KOPT-K1 (cell line): ENCODE results near the gene ZNF385B.

Experiments used
- H3K27ac ChIP-seq: fragments of 200-600 bp; sonication (generic); 2 replicates; pipeline ENCODE4 v1.5.1; 2016; ENCODE audit warnings: antibody characterized with exemption, mild to moderate bottlenecking, low read depth, low read length; ENCODE audit not compliant: poor library complexity, severe bottlenecking
- H3K36me3 ChIP-seq: fragments of 200-600 bp; sonication (generic); 2 replicates; pipeline ENCODE4 v1.5.1; 2017; ENCODE audit warnings: antibody characterized with exemption, mild to moderate bottlenecking, low read length, moderate library complexity; ENCODE audit not compliant: insufficient read depth
- H3K9me3 ChIP-seq: fragments of 200-600 bp; sonication (generic); 2 replicates; pipeline ENCODE4 v1.5.1; 2017; ENCODE audit warnings: antibody characterized with exemption, low read length, mild to moderate bottlenecking; ENCODE audit not compliant: insufficient read depth, poor library complexity, severe bottlenecking

The ZNF385B gene

GRCh38 chr2:179875864-179876263 is 14.5 kb upstream of the ZNF385B start:
- Histone ChIP-seq H3K9me3 (no peaks in the 10 kb centered on the region), H3K27ac (no peak overlapping the region), H3K36me3 (no peaks in the 10 kb centered on the region)

GRCh38 chr2:179862898-179863458 is 1.6 kb upstream of the ZNF385B start:
- Histone ChIP-seq H3K36me3 (no peaks in the 10 kb centered on the region), H3K27ac (no peak overlapping the region)

GRCh38 chr2:179861027-179861415 is 391 bp downstream of the ZNF385B start:
- Histone ChIP-seq H3K36me3 (no peaks in the 10 kb centered on the region), H3K27ac (no peak overlapping the region), H3K9me3 (no peaks in the 10 kb centered on the region)

More at GRCh38 chr2:179862898-179863458, 1.6 kb upstream of the ZNF385B start:
- no peaks in the 10 kb centered on the region for H3K9me3 ChIP-seq

- no peaks in the 10 kb centered on the region for H3K9me3 ChIP-seq
- H3K36me3 ChIP-seq, result no peaks in the 10 kb centered on the region
- no peak overlapping the region for H3K27ac ChIP-seq
These were observed 971 bp downstream of the ZNF385B start for GRCh38 chr2:179860255-179861026.

- H3K9me3 ChIP-seq, result no peaks in the 10 kb centered on the region
- no peaks in the 10 kb centered on the region for H3K36me3 ChIP-seq
- H3K27ac ChIP-seq, result no peak overlapping the region
These were observed 1.9 kb downstream of the ZNF385B start for GRCh38 chr2:179859523-179859922.

- H3K27ac ChIP-seq, result no peak overlapping the region
- H3K36me3 ChIP-seq, result no peaks in the 10 kb centered on the region
- H3K9me3 ChIP-seq, result no peaks in the 10 kb centered on the region
These were observed 4.2 kb downstream of the ZNF385B start for GRCh38 chr2:179857236-179857635.

GRCh38 chr2:179856205-179856604 is 5.2 kb downstream of the ZNF385B start:
- H3K9me3 ChIP-seq, result no peaks in the 10 kb centered on the region
- H3K27ac ChIP-seq, result no peak overlapping the region
- no peaks in the 10 kb centered on the region for H3K36me3 ChIP-seq

GRCh38 chr2:179855673-179856072 is 5.7 kb downstream of the ZNF385B start:
- H3K27ac ChIP-seq, result no peak overlapping the region
- no peaks in the 10 kb centered on the region for H3K9me3 ChIP-seq
- H3K36me3 ChIP-seq, result no peaks in the 10 kb centered on the region

GRCh38 chr2:179854891-179855290 is 6.5 kb downstream of the ZNF385B start:
- Histone ChIP-seq H3K27ac (no peak overlapping the region), H3K36me3 (no peaks in the 10 kb centered on the region), H3K9me3 (no peaks in the 10 kb centered on the region)

- H3K27ac ChIP-seq, result no peak overlapping the region
- no peaks in the 10 kb centered on the region for H3K9me3 ChIP-seq
- H3K36me3 ChIP-seq, result no peaks in the 10 kb centered on the region
These were observed 8.3 kb downstream of the ZNF385B start for GRCh38 chr2:179853108-179853507.

- Histone ChIP-seq H3K9me3 (no peaks in the 10 kb centered on the region), H3K36me3 (no peaks in the 10 kb centered on the region), H3K27ac (no peak overlapping the region)
These were observed 11.2 kb downstream of the ZNF385B start for GRCh38 chr2:179850188-179850587.

- Histone ChIP-seq H3K9me3 (no peaks in the 10 kb centered on the region), H3K27ac (no peak overlapping the region), H3K36me3 (no peaks in the 10 kb centered on the region)
These were observed 11.7 kb downstream of the ZNF385B start for GRCh38 chr2:179849719-179850118.

- Histone ChIP-seq H3K9me3 (no peaks in the 10 kb centered on the region), H3K36me3 (no peaks in the 10 kb centered on the region), H3K27ac (no peak overlapping the region)
These were observed 17.9 kb downstream of the ZNF385B start for GRCh38 chr2:179843541-179843940.

- H3K27ac ChIP-seq, result no peak overlapping the region
- no peaks in the 10 kb centered on the region for H3K36me3 ChIP-seq
- H3K9me3 ChIP-seq, result no peaks in the 10 kb centered on the region
These were observed 18.8 kb downstream of the ZNF385B start for GRCh38 chr2:179842498-179843153.

GRCh38 chr2:179840840-179841239 is 20.6 kb downstream of the ZNF385B start:
- Histone ChIP-seq H3K27ac (no peak overlapping the region), H3K36me3 (no peaks in the 10 kb centered on the region), H3K9me3 (no peaks in the 10 kb centered on the region)
